Umbilical cord (tissue), 2 donors: ENCODE data around the gene PDE7B. TPM values are rescaled to one million over a fixed set of nuclear protein-coding genes. Genes with fewer than 3 reads are reported as not detected.

Source experiments
- DNase-seq: peaks from one replicate; pipeline ENCODE4 v3.0.0-alpha.2; 2015; ENCODE audit warnings: low spot score
- total RNA-seq: library from RNA; depleted of rRNA; stranded (reverse); fragments of >200 nt; gene quantifications from one replicate; pipeline ENCODE4 v1.2.3, GENCODE V29; 2014; ENCODE audit warnings: low replicate concordance; ENCODE audit not compliant: insufficient read depth

Gene PDE7B
- total RNA-seq, 1 donor from 2014 or later: 22.9 TPM

DNA sequence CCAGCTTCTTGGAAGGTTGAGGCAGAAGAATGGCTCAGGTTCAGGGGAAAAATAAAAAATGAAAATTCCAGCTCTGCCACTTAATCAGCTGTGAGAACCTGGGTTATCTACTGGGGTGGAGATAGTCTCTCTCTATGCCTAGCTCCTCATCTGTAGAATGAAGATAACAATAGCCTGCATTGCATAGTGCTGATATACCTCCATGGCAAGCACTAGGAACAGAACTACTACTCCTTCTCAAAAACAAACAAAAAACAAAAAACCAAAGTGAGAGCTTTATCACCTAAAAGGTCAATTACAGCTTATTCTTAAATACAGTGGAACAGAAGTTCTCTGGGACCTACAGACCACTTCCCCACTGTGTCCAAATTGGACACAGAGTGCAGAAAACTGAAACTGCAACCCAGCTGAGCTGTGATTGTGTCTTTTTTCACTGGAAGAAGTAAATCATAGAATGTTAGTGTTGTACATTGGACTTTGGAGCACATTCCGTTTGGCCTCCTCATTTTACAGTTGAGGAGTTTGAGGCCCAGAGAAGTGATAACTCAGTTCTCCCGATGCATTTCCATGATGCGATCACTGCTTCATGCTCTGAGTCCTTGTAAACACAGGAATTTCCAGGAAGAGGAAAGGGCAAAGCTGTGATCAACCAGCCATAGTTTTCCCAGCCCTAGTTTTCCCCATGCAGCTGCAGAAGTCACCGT is 375.3 kb downstream of the PDE7B start:
- DNase-seq: no peak

GRCh38 chr6:136228814-136229213 is 377.3 kb downstream of the PDE7B start:
- no peak for DNase-seq

- no peak for DNase-seq
Measured at GRCh38 chr6:136230219-136230853, 378.8 kb downstream of the PDE7B start.

GRCh38 chr6:136232701-136233100 is 381.2 kb downstream of the PDE7B start:
- DNase-seq: no peak

- DNase-seq: no peak
Measured at GRCh38 chr6:136235233-136235564, 383.7 kb downstream of the PDE7B start.

- peak; percentile 95 for DNase-seq
Measured at GRCh38 chr6:136236466-136237293, 385.2 kb downstream of the PDE7B start.

GRCh38 chr6:136244061-136244616 is 392.6 kb downstream of the PDE7B start:
- no peak for DNase-seq
